GM13976 (cell line): Measurements from ENCODE around the gene TSPAN9.

Experiments
- DNase-seq: peaks from one replicate; pipeline ENCODE4 v3.0.0; 2012; ENCODE audit warnings: low spot score
- in situ Hi-C: fragments of 300-500 bp; cut with MboI; formaldehyde crosslinking; loops from one replicate; pipeline ENCODE4 v1.12.0; 2022; ENCODE audit warnings: low sequenced_read_pairs, mixed read lengths, inconsistent platforms; ENCODE audit not compliant: unreplicated experiment
- TF ChIP-seq, protein P1 (sequence below): IDR thresholded peaks from 2 replicates; pipeline ENCODE4 v1.5.1; 2012; ENCODE audit warnings: borderline replicate concordance, mild to moderate bottlenecking; ENCODE audit not compliant: insufficient read depth; ENCODE audit errors: extremely low read depth, missing control alignments, control extremely low read depth

Gene TSPAN9

DNA sequence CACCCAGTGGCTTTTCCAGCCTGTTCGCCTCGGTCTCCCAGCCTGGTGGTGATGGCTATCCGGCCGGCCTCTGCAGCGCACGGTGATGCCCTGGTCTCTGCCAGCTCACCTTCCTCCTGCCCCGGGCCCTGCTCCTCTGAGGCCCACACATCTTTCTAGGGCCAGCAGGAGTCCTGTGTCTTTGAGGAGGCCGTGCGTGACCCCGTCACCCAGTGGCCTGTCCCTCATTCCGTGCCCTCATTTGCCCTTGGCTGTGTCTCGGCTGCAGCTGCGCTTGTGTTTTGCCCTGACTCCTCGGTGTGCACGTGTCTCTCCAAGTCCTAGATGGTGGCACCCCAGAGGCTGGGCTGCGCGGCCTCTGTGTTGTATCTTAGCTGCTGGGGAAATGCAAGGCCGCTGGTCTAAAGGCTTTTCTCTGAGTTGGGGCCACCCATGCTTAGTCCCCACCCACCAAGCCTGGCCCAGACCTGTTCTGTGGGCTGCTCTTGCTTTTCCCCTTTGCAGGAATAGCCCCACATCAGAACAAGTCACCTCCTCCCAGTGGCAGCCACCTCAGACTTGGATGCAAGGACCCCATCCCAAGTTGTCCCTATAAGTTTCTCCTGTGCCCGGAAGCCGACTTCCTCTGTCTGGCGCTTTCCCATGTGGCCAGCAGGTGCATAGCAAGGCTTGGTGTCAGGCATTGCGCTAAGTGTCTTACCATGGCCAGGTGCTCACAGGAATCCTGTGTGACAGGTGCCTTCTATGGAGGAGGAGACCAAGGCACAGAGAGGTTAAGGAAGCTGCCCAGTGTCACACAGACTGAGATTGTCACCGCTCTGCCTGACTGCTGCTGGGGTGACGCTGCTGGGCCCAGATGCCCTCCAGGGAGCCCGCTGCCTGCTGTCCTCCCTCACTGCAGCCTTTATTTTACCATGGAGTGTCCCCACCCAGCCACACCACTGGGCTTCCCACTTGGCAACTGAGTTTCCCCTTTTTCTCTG lies 64.5 kb downstream of the TSPAN9 start:
- in situ Hi-C loops, result no loop called here
- DNase-seq, result no peak
- TF ChIP-seq, protein P1, sequence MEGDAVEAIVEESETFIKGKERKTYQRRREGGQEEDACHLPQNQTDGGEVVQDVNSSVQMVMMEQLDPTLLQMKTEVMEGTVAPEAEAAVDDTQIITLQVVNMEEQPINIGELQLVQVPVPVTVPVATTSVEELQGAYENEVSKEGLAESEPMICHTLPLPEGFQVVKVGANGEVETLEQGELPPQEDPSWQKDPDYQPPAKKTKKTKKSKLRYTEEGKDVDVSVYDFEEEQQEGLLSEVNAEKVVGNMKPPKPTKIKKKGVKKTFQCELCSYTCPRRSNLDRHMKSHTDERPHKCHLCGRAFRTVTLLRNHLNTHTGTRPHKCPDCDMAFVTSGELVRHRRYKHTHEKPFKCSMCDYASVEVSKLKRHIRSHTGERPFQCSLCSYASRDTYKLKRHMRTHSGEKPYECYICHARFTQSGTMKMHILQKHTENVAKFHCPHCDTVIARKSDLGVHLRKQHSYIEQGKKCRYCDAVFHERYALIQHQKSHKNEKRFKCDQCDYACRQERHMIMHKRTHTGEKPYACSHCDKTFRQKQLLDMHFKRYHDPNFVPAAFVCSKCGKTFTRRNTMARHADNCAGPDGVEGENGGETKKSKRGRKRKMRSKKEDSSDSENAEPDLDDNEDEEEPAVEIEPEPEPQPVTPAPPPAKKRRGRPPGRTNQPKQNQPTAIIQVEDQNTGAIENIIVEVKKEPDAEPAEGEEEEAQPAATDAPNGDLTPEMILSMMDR, result no peak

DNA sequence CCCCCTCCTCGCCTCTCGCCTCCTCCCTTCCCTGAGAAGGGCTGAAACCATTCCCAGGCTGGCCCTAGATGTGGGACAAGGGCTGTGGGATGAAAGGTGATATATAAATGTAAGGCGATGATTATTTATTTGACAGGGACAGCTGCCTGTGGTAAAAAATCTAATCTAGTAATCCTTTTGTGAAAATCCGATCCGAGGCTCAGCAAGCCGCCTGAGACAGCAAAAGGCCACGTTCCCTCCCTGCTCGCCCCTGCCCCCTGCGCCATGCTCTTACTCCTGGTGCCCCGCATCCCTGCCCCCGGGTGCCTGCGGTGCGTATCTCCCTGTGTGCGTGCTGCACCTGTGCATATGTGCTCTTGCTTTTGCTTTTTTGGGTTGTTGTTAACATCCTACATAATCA lies 65.2 kb downstream of the TSPAN9 start:
- in situ Hi-C loops, result no loop called here
- TF ChIP-seq, protein P1, result no peak
- DNase-seq, result no peak

DNA sequence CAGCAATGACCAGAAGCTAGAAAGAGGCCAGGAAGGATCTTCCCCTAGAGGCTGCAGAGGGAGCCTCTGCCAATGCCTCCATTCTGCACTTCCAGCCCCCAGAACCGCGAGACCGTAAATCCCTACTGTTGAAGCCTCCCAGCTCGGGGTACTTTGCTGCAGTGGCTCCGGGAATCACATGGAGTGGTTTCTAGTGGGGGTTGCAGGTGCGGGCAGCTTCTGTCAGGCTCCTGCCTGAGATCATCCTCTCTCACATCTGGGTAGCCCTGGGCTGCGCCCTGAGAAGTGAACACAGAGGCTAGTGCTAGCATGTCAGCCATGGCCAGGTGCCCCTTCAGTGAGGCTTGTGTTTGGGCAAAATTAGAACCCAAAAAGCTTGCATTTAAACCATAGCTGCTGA lies 67.3 kb downstream of the TSPAN9 start:
- no peak for DNase-seq
- in situ Hi-C loops, result no loop called here
- TF ChIP-seq, protein P1, result no peak

DNA sequence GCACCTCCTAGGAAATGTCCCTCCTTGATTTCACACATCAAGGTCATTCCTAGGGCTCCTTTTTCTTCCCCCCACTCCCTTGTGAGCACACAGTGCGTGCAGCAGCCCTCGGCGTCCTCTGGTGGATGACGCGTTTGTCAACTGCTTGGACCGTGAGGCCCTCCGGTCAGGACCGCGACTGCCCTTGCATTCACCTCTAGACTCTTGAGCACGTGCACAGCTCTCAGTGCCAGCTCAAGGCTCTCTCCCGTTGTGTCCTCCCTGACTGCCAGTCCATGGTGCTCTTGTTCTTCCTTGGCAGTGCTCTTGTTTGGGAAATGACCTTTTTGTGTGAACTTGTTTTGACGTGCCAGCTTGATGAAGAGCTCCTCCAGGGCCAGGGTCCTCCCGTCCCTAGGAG lies 67.9 kb downstream of the TSPAN9 start:
- in situ Hi-C loops, result no loop called here
- TF ChIP-seq, protein P1, result no peak
- no peak for DNase-seq

DNA sequence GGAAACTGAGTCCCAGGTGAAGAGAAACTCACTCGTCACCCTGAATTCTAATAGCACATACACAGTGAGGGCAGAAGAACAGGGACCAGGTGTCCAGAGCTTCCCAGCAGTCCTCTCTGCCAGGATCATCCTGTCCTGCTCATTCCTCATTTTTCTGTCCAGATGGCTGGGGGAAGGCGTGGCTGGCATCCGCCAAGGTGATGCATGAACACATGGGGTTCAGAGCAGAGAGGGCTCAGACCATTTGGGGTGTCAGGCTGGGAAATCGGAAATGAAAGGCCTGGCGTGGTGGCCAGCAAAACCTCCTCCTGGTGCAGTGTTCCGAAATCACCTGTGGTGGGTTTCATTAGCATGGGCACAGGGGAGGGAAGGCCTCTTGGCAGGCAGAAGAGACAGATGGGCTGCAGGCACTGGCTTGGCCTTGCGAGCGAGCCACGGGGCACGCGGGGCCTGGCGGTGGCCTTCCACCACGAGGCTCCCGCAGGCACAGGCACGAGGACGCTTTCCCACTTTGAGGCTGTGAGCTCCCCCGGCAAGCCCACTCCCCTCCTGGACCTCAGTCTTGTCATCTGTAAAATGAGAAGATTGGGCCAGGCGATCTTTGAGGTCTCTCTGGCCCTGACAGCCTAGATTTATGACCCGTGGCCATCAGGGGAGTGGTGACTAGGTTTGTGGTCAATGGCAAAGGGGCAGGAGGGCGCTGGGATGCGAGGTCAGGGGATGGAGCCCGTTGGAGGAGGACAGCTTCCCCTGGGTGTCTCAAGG lies 68.5 kb downstream of the TSPAN9 start:
- no peak for DNase-seq
- in situ Hi-C loops, result no loop called here
- TF ChIP-seq, protein P1, result no peak

DNA sequence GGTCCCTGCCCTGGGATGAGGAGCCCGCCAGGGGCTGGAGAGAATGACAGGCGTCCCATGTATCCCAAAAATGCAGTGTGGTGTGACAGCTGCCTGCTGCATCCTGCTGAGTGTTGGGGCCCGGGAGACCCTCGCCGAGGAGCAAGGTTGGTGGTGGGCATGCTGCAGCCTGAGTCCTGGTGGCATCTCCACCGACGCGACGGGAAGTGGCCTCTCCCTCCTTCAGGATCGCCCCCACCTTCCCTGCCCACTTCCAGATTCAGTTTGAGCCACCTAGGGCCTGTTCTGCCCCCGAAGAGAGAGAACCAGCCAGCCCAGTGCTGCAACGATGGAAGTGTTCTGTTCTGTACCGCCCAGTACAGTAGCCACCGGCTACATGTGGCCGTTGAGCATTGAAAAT lies 70.1 kb downstream of the TSPAN9 start:
- in situ Hi-C loops, result no loop called here
- TF ChIP-seq, protein P1, result no peak
- no peak for DNase-seq
